Raji (cell line): ENCODE data around the gene CD320.

ENCODE experiments used
- POLR2A ChIP-seq: IDR thresholded peaks from 2 replicates; pipeline ENCODE4 v1.6.1; 2011; ENCODE audit warnings: low read depth, low read length, control low read depth; ENCODE audit not compliant: insufficient read depth

The CD320 gene

GRCh38 chr19:8262431-8262830 lies 45.7 kb downstream of the CD320 start:
- no peak for TF ChIP-seq POLR2A

GRCh38 chr19:8261881-8262280 lies 46.3 kb downstream of the CD320 start:
- no peak for TF ChIP-seq POLR2A

DNA sequence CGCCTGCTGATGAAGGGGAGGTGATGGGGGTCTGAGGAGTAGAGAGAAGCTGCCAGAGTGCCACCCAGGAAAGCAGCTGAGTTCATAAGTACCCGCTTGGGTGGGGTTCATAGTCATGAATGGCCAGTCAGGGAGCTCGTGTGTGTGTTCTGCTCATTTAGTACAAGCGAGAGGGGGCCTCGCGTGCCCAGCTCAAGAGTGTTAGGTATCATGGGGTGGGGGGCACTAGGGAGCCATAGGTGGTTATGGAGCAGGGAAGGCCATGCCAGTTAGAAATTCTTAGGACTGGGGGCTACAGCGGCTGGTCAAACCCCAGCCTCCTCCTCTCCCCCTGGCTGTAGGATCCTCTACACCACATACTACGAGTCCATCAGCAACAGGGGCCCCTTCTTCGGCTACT lies 46.8 kb downstream of the CD320 start:
- TF ChIP-seq POLR2A, result no peak

DNA sequence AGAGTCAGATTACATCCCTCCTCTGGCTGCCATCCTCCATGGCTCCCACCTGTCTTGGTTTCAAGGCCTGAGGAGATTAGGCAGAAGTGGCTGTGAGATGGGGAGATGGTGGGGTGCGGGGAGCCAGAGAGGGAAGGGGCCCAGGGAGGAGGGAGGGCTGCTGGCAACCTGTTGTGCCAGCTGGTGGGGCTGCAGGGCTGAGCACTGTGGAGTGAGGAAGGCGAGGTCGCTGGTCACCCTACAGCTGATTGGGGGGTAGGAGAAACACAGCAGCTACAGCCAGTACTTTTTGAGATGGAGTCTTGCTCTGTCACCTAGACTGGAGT lies 48.3 kb downstream of the CD320 start:
- no peak for TF ChIP-seq POLR2A

GRCh38 chr19:8259142-8259921 lies 48.8 kb downstream of the CD320 start:
- no peak for TF ChIP-seq POLR2A

DNA sequence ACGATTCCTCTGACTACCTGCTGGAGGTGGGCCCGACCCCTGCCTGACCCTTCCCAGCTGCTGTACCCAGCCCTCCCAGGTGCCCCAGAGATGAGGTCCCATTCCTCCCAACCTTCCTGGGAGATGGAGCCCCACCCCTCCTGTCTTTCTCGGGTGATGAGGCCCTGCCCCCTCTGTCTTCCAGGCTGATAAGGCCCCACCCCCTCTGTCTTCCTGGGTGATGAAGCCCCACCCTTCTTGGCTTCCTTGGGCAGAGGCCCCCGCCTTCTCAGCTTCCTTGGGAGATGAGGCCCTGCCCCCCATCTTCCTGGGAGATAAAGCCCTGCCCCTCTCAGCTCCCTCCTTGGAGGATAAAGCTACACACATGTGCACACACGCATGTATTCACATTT lies 51.1 kb downstream of the CD320 start:
- no peak for TF ChIP-seq POLR2A

DNA sequence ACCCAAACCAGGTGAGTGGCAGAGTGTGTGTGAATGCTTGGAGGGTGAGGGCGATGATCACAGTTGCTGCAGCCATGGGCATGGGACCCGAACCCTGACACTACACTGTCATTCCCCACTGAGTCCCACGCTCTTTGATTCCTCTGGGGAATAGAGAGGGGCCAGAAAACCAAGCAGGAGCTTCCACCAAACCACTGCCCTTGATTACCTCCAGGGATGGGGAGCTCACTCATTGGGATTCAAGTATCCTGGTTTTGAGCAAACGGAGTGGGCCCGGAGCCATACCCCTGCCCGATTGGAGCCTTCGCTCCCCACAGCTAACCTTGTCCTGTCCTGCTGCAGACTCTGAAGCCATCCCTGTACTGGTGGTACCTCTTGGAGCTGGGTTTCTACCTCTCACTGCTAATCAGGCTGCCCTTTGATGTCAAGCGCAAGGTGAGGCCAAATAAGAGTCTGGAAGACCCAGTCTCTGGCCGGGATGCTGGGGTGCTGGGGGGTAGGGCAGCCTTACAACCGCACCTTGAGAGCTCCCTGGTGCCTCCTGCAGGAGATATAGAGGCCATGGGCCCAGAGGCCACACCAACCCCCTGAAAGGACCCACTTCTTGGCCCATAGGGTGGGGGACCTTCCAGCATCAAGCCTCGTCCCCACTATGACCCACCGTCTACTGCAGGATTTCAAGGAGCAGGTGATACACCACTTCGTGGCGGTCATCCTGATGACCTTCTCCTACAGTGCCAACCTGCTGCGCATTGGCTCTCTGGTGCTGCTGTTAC lies 51.7 kb downstream of the CD320 start:
- TF ChIP-seq POLR2A, result no peak

DNA sequence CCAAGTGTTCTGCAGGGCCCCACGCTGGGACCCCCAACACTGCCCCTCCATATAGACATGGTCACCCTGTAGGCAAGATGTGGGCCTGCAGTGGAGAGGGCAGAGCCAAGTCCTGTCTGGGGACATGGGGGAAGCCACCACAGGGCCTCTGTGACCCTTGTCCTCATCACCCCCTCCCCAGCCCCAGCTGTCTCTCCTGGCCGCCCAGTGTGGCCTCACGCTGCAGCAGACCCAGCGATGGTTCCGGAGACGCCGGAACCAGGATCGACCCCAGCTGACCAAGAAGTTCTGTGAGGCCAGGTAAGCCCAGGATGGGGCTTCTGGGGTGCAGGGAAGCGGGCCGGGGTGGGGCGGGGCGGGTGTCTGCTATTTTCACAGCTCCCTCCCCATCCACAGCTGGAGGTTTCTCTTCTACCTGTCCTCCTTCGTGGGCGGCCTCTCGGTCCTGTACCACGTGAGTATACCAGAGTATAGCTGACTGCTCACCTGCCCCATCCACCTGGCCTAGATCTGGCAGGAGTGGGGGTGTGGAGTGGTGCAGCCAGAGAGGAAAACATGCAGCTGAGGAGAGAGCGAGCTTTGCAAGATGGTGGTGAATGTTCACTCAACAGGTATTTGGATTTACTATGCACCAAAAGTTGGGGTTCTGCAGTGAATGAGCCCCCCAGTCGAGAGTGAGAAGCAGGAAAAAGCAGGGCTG lies 52.6 kb downstream of the CD320 start:
- no peak for TF ChIP-seq POLR2A

DNA sequence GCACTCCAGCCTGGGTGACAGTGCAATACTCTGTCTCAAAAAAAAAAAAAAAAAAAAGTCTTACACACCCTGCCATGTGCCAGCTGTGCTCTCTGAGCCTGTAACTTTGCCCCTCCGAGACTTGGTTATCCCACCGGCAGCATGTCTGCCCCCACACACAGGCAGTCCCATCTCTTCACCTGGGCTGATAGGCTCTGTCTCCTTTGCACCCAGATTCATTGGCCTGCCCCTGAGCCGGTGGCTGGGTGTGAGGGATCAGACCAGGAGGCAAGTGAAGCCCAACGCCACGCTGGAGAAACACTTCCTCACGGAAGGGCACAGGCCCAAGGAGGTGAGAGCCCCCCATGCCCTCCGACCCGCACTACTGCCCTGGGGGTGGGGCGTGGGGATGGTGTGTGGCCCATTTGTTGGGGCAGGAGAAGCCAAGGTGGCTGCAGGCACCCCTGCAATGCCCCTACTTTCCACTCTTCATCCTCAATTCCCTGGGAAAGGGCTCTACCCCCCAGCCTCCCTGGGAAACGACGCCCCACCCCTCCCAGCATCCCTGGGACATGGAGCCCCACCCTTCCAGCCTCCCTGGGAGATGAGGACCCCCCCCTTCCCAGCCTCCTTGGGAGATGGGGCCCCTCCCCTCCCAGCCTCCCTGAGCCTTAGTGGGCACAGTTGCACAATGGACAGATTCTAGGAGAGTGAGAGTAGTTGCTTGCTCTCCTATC lies 53.7 kb downstream of the CD320 start:
- no peak for TF ChIP-seq POLR2A

GRCh38 chr19:8253678-8254077 lies 54.5 kb downstream of the CD320 start:
- no peak for TF ChIP-seq POLR2A

GRCh38 chr19:8252922-8253589 lies 55.1 kb downstream of the CD320 start:
- no peak for TF ChIP-seq POLR2A
